HFFc6 (cell line): ENCODE data around the gene CTSO. TPM values are rescaled to one million over a fixed set of nuclear protein-coding genes. Genes with fewer than 3 reads are reported as not detected.

Experiments used
- DNase-seq: peaks from one replicate; pipeline ENCODE4 v3.0.0-alpha.2; 2018
- H3K27ac Mint-ChIP-seq: 2 replicates; pipeline ENCODE4 v1.8.0; 2020; ENCODE audit warnings: mild to moderate bottlenecking, mixed read lengths
- H3K27me3 Mint-ChIP-seq: 2 replicates; pipeline ENCODE4 v1.8.0; 2021; ENCODE audit warnings: mild to moderate bottlenecking, moderate library complexity, mixed read lengths; ENCODE audit not compliant: insufficient read depth
- H3K36me3 Mint-ChIP-seq: 2 replicates; pipeline ENCODE4 v1.8.0; 2021; ENCODE audit warnings: low read depth, mixed read lengths
- H3K4me1 Mint-ChIP-seq: 2 replicates; pipeline ENCODE4 v1.8.0; 2020; ENCODE audit warnings: low read depth, mixed read lengths
- H3K4me3 Mint-ChIP-seq: 2 replicates; pipeline ENCODE4 v1.8.0; 2020; ENCODE audit warnings: mild to moderate bottlenecking, moderate library complexity, mixed read lengths
- H3K9me3 Mint-ChIP-seq: 2 replicates; pipeline ENCODE4 v1.8.0; 2020; ENCODE audit warnings: mild to moderate bottlenecking, mixed read lengths
- CTCF ChIP-seq: fragments of 200-600 bp; sonication (generic); IDR thresholded peaks from 2 replicates; pipeline ENCODE4 v1.5.0; 2021; ENCODE audit warnings: antibody characterized with exemption, mild to moderate bottlenecking
- long read RNA-seq: library from polyadenylated mRNA; unstranded; transcript quantifications from one replicate; pipeline ENCODE4 v2.0.0, GENCODE V29; 2019
- total RNA-seq, 6 experiments: library from RNA; stranded (reverse); fragmentation: NEBNext Ultra II Directional; extraction: Animal tissue kit (Norgen Biotek cat#: 25700); gene quantifications; 2 replicates in 1 of 6; 3 replicates in 5 of 6; pipeline ENCODE4 v1.2.3, GENCODE V29; 2021

CTSO gene
- 1 to 10 TPM; 2.5 to 4.7 (median 2.6) TPM for total RNA-seq
- long read RNA-seq, transcript CTSO-201 (8 exons, 2,954 nt), result major isoform, 9 of 10 reads
- long read RNA-seq, partial matches to known transcripts, result 1 of 10 reads
- long read RNA-seq, other reads (novel, unspliced or antisense), result 0 of 10 reads

- peak; percentile 53 for DNase-seq
- Mint-ChIP-seq H3K4me1 (peaks cover 33% of the 10 kb centered on the region), H3K4me3 (peak within 1 kb of the TSS; percentile 96), H3K9me3 (no peaks in the 10 kb centered on the region), H3K27me3 (no peaks in the 10 kb centered on the region), H3K27ac (peak within 1 kb of the TSS; percentile 99), H3K36me3 (no peaks in the 10 kb centered on the region)
- TF ChIP-seq CTCF, result peak; percentile 84
Measured at GRCh38 chr4:155953151-155954117, at the start of gene CTSO. Gene CTSO (minus strand): TSS chr4:155953866. CDS start chr4:155953847, 19 bp downstream.

DNA sequence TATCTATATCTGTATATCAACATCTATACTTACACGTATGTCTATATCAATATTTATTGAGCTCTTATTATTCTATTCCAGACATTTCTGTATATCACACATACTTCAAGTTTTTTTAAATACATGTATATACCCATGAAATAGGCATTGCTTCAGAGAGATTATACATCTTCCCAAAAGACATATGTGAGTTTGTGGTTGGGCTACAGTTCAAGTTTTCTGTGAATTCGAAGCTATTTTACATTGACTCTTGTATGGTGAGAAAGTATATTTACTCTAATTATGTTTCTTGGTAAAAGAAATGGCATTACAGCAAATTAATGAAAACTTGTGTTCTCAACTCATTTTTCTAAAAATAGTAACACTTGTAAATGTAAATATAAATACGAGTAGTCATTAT is 46.8 kb upstream of the CTSO start:
- H3K4me1 Mint-ChIP-seq, result no peaks in the 10 kb centered on the region; the same call in 1 of the 2 replicates
- no peaks in the 10 kb centered on the region; the same call in 1 of the 2 replicates for H3K9me3 Mint-ChIP-seq
- no peak for DNase-seq
- no peak overlapping the region for H3K27ac Mint-ChIP-seq
- H3K4me3 Mint-ChIP-seq, result no peak overlapping the region
- no peak for TF ChIP-seq CTCF
- no peaks in the 10 kb centered on the region for H3K27me3 Mint-ChIP-seq
- H3K36me3 Mint-ChIP-seq, result no peaks in the 10 kb centered on the region

GRCh38 chr4:155999725-156000124 is 46.1 kb upstream of the CTSO start:
- Mint-ChIP-seq H3K4me3 (peak overlapping the region; percentile 18; the same call in 1 of the 2 replicates), H3K27ac (no peak overlapping the region), H3K9me3 (no peaks in the 10 kb centered on the region; the same call in 1 of the 2 replicates), H3K36me3 (no peaks in the 10 kb centered on the region), H3K4me1 (no peaks in the 10 kb centered on the region; the same call in 1 of the 2 replicates), H3K27me3 (no peaks in the 10 kb centered on the region)
- DNase-seq, result no peak
- peak; percentile 41; the same call in 1 of the 2 replicates for TF ChIP-seq CTCF

DNA sequence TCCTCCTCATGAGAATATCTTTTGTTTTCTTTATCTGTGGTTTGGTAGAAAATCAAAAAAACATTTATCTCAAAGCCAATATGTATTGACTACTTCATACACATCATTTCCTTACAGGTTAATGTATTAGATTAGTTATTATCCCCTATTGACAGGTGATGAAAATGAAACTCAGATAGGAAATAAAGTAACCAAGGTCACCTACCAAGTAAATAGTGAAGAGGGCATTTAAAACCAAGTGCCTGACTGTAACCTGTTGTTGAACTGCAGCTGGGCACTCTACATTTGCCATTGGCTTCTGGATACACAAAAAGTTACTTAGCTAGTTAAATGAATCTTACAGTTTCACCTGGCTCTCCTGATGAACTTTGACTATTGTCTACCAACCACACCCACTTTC is 41.4 kb upstream of the CTSO start:
- Mint-ChIP-seq H3K4me3 (no peak overlapping the region), H3K9me3 (no peaks in the 10 kb centered on the region), H3K27ac (no peak overlapping the region), H3K36me3 (no peaks in the 10 kb centered on the region), H3K27me3 (no peaks in the 10 kb centered on the region), H3K4me1 (no peaks in the 10 kb centered on the region; the same call in 1 of the 2 replicates)
- no peak for DNase-seq
- TF ChIP-seq CTCF, result no peak

GRCh38 chr4:155984106-155984797 is 30.6 kb upstream of the CTSO start:
- H3K4me3 Mint-ChIP-seq, result no peak overlapping the region
- no peaks in the 10 kb centered on the region; the same call in 1 of the 2 replicates for H3K9me3 Mint-ChIP-seq
- no peak for TF ChIP-seq CTCF
- no peaks in the 10 kb centered on the region for H3K36me3 Mint-ChIP-seq
- H3K27me3 Mint-ChIP-seq, result peaks cover under 1% of the 10 kb centered on the region; the same call in 1 of the 2 replicates
- DNase-seq, result no peak
- no peaks in the 10 kb centered on the region for H3K4me1 Mint-ChIP-seq
- H3K27ac Mint-ChIP-seq, result no peak overlapping the region
